ENCODE measurements around the gene RENBP. TPM values are rescaled to one million over a fixed set of nuclear protein-coding genes. Genes with fewer than 3 reads are reported as not detected.

Gene RENBP
- total RNA-seq: 2.0 and 2.6 TPM in 2 replicates

DNA sequence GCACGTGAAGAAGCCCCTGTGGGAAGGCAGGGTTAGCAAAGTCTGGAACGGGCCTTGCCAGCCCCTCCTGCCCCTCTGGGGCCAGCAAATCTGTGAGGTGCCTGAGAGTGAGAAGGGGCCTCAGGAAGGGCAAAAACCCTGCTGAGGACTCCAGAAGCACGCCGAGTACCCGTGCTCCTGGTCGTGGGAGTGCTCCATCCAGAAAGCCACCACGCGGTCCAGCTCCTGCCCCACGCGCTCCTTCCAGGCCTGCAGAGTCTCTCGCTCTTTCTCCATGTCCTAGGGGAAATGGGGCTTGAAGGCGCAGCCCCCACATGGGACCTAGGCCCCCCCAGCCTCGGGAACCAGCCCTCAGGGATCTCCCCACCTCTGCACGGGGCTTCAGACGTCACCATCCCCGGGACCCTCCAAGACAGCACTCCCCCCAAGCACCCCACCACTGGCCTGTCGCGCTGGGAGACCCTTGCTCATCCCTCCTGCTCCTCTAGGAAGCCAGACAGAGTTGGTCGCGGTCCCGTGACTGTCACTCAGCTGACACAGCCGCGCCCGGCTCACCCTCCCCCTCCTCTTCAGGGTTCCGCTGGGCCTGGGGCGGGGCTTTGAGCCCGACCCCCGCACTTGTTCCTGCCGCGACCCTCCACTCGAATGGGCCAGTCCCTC, at the start of gene RENBP:
RENBP (minus strand) TSS at position 504 of the 660 bp plus-strand sequence; CDS start at position 471, 33 bp downstream.

DNA sequence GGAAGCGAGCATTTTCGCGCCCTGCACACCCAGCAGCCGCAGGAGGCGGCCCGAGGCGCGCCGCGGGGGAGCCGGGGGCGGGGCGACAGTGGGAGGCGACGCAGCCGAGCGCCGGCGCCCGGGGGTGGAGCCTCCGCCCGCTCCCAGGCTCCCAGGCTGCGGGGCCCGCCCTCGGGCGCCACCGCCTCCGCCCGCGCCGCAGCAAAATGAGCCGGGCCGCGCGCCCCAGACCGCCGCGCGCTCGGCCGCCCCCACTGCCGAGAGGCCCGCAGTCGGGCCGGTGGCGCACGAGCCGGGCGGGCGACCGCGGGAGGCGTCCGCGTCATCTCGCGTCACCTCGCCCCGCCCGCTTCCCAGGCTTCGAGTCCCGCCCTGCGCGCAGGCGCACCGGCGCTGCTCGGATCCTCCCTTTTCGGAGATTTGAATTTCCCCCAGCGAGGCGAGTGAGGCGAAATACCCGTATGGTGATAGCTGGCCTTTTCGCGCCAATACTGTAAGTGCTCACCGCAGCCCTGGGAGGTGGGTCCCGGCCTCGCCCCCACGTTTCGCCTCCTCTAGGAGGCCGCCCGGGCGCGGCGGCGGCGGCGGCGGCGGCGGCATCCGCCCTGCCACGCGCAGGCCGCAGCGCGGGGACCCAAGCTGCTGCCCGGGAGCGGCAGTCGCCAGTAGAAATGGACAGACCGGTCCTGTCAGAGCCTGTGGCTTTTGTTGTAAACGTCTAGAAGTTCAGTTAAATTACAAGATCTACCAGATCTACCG, 28.1 kb upstream of the RENBP start, which contains the start of gene TMEM187:
TMEM187 (plus strand) TSS at position 387 of the 759 bp plus-strand sequence. CDS start 9,309 bp downstream, outside the sequence.

DNA sequence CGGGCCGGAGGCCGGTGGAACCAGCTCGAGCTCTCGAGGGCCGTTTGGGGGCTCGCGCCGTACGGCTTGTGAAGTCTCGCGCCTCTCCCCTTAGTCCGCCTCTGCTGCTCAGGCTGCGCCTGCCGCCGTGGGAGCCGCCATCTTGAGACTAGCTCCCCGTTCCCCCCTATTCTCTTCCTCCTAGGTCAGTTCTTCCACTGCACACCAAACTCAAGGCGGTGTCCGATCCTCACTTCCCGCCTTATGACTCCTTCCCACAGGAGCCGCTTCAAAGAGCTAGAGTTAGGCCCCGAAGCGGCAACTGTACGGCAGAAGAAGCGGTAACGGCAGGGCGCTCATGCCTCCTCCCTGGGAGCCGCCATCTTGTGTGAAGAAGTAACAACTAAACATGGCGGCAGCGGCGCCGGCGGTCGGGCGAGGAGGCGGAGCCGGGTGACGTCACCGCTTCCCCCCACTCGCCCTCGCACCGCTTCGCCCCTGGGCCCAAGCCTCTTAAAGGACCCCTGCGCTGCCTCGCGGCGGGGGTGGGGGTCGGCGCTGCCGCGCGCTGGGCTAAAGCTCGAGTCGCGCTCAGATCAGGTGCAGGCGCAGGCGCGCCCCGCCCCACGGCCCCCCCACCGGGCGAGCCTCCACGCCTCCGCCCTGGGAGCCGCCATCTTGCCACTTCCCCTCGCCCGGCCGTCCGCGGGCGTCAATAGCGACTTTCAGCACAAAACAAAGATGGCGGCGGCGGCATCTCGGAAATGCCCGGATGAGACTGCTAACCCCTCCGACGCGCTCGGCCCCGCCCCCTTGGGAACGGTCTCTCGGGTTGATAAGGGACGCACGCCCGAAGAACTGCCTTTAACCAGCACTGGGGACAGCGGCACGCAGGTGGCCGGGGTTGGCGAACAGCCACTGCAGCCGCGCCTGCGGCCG, 27.3 kb upstream of the RENBP start, which contains the start of gene HCFC1:
HCFC1 (minus strand) TSS at position 369 of the 918 bp plus-strand sequence. CDS start 978 bp downstream, outside the sequence.

DNA sequence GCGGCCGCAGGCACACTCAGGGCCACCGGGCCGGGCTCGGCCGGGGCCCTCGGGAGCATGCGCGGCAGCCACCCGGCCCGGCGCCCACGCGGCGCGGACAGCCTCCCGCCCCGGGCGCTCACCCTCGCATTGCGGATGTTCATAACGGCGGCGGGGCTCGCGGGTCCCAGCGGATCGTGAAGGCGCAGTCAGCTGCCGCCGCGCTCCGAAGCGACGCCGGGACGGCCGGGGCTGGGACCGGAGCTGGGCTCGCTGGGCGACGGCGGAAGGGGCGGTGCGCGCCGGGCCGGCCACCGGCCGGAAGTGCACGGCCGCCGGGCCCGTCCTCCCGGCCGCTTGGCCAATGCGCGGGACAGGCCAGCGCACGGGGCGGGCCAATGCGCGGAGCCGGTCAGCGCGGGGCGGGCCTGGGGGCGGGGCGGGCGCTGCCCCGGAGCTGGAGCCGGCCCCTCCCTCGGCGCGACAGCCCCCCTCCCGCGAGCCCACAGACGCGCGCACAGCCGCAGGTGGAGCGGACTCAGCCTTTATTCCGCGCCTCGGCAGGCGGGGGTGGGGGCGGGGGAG, 9.6 kb downstream of the RENBP start, which contains the start of gene NAA10:
NAA10 (minus strand) TSS at position 276 of the 564 bp plus-strand sequence; CDS start at position 143, 133 bp downstream.

DNA sequence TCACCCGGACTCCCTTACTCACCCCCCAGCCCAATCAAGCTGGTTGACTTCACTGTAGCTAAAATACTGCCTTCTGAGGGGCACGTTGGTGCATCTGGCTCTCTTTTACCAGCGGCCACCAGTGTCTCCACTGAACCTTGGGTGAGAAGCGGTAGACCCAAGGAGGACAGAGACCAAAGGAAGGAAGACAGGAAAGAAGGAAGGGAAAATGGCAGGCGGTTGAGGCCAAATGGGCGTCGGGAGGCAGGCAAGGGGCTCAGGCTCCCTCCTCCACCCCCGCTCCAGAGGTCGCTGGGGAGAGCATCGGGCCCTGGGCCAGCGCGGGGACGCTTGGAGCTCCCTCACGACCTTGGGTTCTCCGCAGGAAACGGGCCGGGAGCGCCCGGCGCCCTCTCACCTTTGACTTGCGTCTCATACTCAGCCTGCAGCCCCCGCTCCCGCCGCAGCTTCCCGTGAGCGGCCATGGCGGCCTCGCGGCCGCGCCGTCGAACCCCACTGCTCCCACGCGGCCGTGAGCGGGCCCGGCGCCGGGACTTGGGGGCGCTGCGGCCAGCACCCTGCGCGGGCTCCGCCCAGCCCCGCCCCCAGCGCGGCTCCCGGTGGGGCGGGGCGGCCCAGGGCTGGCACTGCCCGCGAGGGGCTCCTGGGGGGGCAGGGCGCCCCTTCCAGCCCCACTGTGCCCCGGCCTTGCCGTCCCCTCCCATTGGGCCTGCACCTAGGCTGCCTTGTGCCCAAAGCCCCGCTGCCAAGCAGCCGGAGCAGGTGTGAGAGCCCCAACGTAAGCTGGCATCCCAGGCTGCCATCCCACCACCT, 18.5 kb downstream of the RENBP start, which contains the start of gene ARHGAP4:
ARHGAP4 (minus strand) TSS at position 526 of the 813 bp plus-strand sequence; CDS start at position 464, 62 bp downstream.

DNA sequence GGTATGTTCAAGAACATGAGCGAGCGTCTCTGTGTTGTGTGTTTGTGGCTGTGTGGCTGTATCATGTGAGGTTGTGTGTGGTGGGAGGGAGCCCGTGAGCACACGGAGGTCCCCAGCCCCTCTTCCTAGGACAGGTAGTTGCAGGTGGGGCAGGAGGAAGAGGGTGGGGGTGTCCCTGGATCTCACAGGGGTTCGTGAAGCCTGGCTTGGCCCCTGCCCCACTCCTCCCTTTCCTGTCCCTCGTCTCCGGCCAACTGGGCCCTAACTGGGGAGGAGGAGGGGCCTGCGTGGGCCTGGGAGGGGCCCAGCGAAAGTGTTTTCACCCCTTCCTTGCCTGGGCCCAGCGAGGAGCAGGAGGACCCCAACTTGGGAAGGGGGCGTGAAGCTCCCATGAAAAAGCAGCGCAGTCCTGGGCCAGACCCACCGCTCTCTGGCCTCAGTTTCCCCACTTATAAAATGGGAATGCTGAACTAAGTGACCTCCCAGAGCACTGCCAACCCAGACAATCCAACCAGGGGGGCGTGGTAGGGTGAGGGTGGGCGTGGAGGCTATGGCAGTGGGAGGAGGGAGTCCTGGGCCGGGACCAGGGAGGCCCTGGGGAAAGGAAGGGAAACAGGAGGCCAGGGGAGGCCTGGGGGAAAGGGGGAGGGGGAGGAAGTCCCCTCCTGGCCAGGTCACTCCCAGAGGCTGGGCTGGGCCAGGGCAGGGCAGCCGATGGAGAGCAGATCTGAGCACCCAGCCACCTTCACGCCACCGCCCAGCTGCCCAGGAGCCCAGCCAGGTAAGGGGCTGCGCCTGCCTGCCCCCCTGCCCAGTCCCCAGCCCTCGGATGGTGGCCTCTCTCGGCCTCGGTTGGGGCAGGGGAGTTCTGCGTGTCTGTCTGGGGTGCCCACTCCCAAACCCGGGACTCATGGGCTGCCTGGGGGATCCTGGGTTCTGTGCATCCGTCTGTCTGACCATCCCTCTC, 40.2 kb downstream of the RENBP start, which contains the start of gene AVPR2:
AVPR2 (plus strand) TSS at position 683 of the 967 bp plus-strand sequence. CDS start 473 bp downstream, outside the sequence.

DNA sequence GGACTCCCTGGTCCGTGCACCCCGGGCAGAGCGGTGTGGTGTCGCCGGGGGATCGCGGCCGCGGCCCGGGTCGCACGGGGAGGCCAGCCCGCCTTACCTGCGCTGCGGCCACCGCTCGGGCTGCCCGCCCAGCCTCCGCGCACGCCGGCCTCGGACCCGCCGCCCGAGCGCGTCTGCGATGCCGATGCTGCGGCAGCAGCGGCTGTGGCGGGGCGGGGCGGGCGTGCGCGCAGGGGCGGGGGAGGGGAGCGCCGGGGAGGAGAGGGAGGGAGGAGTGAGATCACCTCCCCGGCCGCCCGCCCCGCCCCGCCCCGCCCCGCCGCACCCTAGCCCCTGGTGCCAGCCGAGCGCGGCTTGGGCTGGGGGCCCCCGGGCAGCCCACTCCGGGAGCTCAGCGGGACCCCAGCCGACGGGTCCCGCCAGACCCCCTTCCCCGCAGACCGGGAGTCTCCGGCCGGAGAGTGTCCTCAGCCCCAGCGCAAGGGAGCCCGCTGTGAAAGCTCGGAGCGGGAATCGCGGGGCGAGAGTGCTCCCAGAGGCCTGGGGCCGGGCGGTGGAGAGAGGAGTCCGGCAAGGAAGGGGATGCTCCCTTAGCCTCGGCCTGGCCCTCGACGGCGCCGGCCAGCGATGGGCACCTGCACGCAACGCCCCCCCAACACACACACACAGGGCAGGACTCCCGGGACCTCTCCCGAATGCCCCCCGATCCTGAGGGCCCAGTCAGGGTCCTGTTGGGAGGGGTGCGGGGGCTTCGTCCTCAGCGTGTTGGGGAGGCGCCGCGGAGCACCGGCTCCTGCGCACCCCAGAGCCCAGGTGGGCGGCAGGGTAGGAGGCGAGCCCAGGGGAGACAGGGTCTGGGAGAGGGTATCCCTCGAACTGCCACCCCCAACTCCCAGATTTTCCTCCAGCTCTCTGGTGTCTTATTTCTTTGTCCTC, 58.2 kb downstream of the RENBP start, which contains the start of gene L1CAM:
L1CAM (minus strand) TSS at position 206 of the 936 bp plus-strand sequence. CDS start 10,337 bp downstream, outside the sequence.

Other genes with a start within 250 kb of the RENBP start
- gene BCAP31, start 220.3 kb downstream of the RENBP start, total RNA-seq: 133 and 217 TPM in 2 replicates
- gene ABCD1, start 219.8 kb downstream of the RENBP start, total RNA-seq: 7.3 and 11.2 TPM in 2 replicates
- 1.3 and 3.9 TPM in 2 replicates for gene PLXNB3, start 180.4 kb downstream of the RENBP start, total RNA-seq
- gene SRPK3, start 163.6 kb downstream of the RENBP start, total RNA-seq: 0.43 and 0.74 TPM in 2 replicates
- 47.7 and 52.5 TPM in 2 replicates for gene IDH3G, start 150.3 kb downstream of the RENBP start, total RNA-seq
- gene SSR4, start 150.0 kb downstream of the RENBP start, total RNA-seq: 163 and 186 TPM in 2 replicates
- 0.14 and 0.18 TPM in 2 replicates for gene PDZD4, start 114.1 kb downstream of the RENBP start, total RNA-seq
- 0.28 TPM in 2 replicates for gene L1CAM, start 58.5 kb downstream of the RENBP start, total RNA-seq
- gene AVPR2, start 40.0 kb downstream of the RENBP start, total RNA-seq: not detected in 2 replicates
- gene ARHGAP4, start 18.4 kb downstream of the RENBP start, total RNA-seq: 1.1 and 1.3 TPM in 2 replicates
- gene NAA10, start 9.6 kb downstream of the RENBP start, total RNA-seq: 30.6 and 40.2 TPM in 2 replicates
- gene HCFC1, start 27.2 kb upstream of the RENBP start, total RNA-seq: 7.4 and 9.2 TPM in 2 replicates
- 6.4 and 8.2 TPM in 2 replicates for gene TMEM187, start 28.1 kb upstream of the RENBP start, total RNA-seq
- gene IRAK1, start 75.3 kb upstream of the RENBP start, total RNA-seq: 42.1 and 93.2 TPM in 2 replicates
- 20.3 and 21.2 TPM in 2 replicates for gene MECP2, start 153.1 kb upstream of the RENBP start, total RNA-seq
- gene OPN1LW, start 199.6 kb upstream of the RENBP start, total RNA-seq: not detected in 2 replicates
- not detected in 2 replicates for gene OPN1MW, start 238.0 kb upstream of the RENBP start, total RNA-seq

Data from smooth muscle cell of bladder (primary cell).